Mucosa of descending colon (tissue), 3 donors: ENCODE results near the gene DGCR8. TPM values are rescaled to one million over a fixed set of nuclear protein-coding genes. Genes with fewer than 3 reads are reported as not detected.

Experiments used
- ATAC-seq: fragments of 200-7000 bp; cut with Tn5 transposase; one replicate; pipeline ENCODE4 v1.9.1; 2020; ENCODE audit warnings: mild to moderate bottlenecking, moderate library complexity
- DNase-seq, 3 donors: peaks; one replicate each; pipeline ENCODE4 v3.0.0-alpha.2; 2020
- H3K36me3 ChIP-seq: fragments of 200-600 bp; one replicate; pipeline ENCODE4 v1.8.0; 2021; ENCODE audit warnings: low read depth, mild to moderate bottlenecking
- H3K4me1 ChIP-seq: fragments of 200-600 bp; one replicate; pipeline ENCODE4 v1.8.0; 2021; ENCODE audit warnings: low read depth, mild to moderate bottlenecking
- H3K4me3 ChIP-seq: fragments of 200-600 bp; one replicate; pipeline ENCODE4 v1.8.0; 2021; ENCODE audit warnings: mild to moderate bottlenecking
- H3K9me3 ChIP-seq: fragments of 200-600 bp; one replicate; pipeline ENCODE4 v1.8.0; 2021; ENCODE audit warnings: mild to moderate bottlenecking
- intact Hi-C, 2 donors: fragments of 100-400 bp; cut with DNase I in 1 of 2; cut with micrococcal nuclease in 1 of 2; formaldehyde crosslinking; loops; one replicate each; pipeline versions ENCODE4 v1.11.0 to v1.11.1; 2022; cut with DNase I, micrococcal nuclease
- total RNA-seq, 3 donors: library from RNA; stranded (reverse); fragmentation: NEBNext Ultra II Directional in 2 of 3; extraction: Animal tissue kit (Norgen Biotek cat#: 25700) in 2 of 3; gene quantifications; one replicate each; pipeline versions ENCODE4 v1.2.1 to v1.2.4, GENCODE V29; 2021 to 2023
- TF ChIP-seq, protein P1 (sequence below): fragments of 200-600 bp; IDR thresholded peaks from one replicate; pipeline ENCODE4 v1.8.0; 2022; ENCODE audit warnings: antibody characterized with exemption, mild to moderate bottlenecking
- donor health status: DM: no; HTN: no; CAD: no; lungs with moderate emphysema.
- donor health status: DM: no; HTN: no; CAD: no.
- donor health status: DM: no; HTN: yes; CAD: no.

Gene DGCR8
- total RNA-seq, 3 donors from 2014 or later = 39.0 to 48.8 (median 48.4) TPM

DNA sequence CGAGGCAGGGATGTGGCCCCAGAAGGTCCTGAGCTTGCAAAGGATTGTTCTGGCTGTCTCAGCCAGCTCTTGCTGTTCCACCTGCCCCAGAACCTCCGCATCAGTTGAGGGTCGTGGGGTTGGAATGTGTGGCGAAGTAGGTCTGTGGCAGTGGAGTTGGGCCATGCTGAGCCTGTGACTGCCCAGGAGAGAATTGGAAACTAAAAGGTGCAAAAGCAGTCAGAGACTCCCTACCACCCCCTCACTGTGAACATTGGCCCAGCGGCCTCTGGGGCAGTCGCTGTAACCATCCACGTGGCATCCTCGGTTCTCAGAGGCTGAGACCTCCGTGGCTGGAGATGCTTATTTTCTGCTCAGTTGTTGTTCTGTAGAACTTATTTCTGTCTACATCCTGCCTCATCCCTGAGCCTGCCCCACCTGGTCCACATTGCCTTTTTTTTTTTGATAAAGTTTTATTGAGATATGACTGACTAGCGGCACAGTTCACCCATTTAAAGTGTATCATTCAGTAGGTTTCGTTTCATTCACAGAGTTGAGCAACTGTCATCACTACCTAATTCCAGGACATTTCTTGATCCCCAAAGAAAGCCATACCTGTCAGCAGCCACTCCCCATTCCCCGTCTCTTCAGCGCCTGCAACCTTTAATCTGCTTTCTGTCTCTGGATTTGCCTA lies 22.3 kb upstream of the DGCR8 start:
- H3K4me1 ChIP-seq = no peaks in the 10 kb centered on the region
- ATAC-seq (no peak), DNase-seq (no peak)
- no peak overlapping the region for H3K4me3 ChIP-seq
- H3K9me3 ChIP-seq = no peaks in the 10 kb centered on the region
- intact Hi-C loops = no loop called here
- peaks cover 4% of the 10 kb centered on the region for H3K36me3 ChIP-seq
- TF ChIP-seq, protein P1, sequence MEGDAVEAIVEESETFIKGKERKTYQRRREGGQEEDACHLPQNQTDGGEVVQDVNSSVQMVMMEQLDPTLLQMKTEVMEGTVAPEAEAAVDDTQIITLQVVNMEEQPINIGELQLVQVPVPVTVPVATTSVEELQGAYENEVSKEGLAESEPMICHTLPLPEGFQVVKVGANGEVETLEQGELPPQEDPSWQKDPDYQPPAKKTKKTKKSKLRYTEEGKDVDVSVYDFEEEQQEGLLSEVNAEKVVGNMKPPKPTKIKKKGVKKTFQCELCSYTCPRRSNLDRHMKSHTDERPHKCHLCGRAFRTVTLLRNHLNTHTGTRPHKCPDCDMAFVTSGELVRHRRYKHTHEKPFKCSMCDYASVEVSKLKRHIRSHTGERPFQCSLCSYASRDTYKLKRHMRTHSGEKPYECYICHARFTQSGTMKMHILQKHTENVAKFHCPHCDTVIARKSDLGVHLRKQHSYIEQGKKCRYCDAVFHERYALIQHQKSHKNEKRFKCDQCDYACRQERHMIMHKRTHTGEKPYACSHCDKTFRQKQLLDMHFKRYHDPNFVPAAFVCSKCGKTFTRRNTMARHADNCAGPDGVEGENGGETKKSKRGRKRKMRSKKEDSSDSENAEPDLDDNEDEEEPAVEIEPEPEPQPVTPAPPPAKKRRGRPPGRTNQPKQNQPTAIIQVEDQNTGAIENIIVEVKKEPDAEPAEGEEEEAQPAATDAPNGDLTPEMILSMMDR = no peak

DNA sequence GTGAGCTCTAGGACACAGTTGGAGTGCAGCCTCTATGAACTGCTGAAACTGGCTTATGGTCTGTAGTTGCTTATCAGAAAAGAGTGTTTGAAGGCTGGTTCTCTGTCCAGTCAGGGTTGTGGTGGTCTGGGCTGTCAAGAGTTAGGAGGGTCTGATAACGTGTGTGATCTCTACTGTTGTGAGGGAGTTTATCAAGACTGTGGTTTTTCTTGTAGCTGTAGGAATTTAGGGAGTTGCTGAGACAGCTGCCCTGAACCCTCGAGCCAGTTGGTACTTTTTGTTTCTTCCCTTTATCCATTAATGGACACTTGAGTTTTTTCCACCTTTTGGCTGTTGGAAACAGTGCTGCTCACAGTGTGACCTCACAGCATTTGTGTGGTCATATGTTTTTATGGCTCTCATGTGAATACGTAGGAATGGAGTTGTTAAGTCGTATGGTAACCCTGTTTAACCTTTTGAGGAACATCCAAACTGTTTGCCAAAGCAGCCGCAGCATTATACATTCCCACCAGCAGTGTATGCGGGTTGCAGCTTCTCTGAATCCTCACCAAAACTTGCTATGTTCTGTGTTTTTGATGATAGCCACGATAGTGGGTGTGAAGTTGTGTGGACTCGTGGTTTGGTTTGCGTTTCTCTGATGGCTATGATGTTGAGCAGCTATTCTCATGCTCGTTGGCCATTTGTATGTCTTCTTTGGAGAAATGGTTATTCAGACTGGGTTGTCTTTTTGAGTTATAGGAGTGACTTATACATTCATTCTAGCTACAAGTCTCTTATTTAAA lies 20.9 kb upstream of the DGCR8 start:
- no peak for DNase-seq
- intact Hi-C loops = no loop called here
- H3K4me1 ChIP-seq = no peaks in the 10 kb centered on the region
- TF ChIP-seq, protein P1 = no peak
- peaks cover 4% of the 10 kb centered on the region for H3K36me3 ChIP-seq
- H3K9me3 ChIP-seq = no peaks in the 10 kb centered on the region
- no peak for ATAC-seq
- H3K4me3 ChIP-seq = no peak overlapping the region

DNA sequence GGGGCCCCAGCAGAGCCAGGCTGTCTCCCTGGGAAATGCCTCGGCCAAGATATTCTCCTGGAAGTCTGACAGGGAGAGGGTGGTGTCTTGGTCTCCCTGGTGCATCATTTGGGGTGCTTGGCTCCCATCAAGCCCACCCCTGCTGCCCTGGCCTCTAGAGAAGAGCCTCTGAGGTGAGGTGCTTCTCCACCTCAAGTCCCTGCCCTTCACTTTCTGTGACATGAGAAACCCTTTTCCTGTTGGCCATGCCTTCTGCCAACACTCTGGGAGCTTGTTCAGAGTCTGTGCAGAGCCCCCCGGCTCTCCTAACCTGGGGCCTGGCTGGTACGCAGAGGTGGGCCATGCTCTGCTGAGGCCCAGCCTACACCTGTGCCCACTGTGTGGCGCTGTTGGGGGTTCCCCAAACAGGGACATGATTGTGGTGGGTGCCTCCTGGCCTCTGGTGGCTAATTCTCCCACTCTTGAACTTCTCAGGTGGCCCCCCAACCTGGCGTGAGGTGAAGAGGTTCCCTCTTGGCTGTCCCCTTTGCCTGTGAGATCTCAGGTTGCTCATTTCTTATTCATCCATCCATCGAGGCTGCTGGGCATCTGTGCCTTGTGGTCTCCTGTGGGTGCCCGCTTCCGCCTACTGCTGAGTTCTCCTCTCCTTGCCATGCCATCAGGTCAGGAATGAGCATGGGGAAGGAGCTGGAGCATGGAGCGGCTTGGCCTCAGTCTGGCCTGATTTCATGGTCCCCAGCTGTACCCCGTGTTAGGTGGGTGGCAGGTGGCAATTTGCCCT lies 19.2 kb upstream of the DGCR8 start:
- no peak for ATAC-seq
- intact Hi-C loops = no loop called here
- H3K36me3 ChIP-seq = peaks cover 4% of the 10 kb centered on the region

DNA sequence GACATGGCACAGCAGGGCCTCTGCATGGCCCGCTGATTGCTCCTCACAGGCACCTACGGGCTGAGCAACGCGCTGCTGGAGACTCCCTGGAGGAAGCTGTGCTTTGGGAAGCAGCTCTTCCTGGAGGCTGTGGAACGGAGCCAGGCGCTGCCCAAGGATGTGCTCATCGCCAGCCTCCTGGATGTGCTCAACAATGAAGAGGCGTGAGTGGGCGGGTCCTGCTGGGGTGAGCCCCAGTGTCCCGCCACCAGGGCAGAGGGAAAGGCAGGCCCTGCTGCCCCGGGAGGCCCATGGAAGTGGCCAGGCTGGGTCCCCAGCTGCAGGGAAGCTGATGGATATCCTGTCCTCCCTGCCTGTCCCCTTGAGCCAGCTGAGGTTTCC lies 18.6 kb upstream of the DGCR8 start:
- DNase-seq (no peak), ATAC-seq (no peak)

More for the DNA sequence above, 19.2 kb upstream of the DGCR8 start:
- no peaks in the 10 kb centered on the region for H3K4me1 ChIP-seq
- no peaks in the 10 kb centered on the region for H3K9me3 ChIP-seq
- TF ChIP-seq, protein P1 = no peak
- DNase-seq = no peak
- H3K4me3 ChIP-seq = no peak overlapping the region

DNA sequence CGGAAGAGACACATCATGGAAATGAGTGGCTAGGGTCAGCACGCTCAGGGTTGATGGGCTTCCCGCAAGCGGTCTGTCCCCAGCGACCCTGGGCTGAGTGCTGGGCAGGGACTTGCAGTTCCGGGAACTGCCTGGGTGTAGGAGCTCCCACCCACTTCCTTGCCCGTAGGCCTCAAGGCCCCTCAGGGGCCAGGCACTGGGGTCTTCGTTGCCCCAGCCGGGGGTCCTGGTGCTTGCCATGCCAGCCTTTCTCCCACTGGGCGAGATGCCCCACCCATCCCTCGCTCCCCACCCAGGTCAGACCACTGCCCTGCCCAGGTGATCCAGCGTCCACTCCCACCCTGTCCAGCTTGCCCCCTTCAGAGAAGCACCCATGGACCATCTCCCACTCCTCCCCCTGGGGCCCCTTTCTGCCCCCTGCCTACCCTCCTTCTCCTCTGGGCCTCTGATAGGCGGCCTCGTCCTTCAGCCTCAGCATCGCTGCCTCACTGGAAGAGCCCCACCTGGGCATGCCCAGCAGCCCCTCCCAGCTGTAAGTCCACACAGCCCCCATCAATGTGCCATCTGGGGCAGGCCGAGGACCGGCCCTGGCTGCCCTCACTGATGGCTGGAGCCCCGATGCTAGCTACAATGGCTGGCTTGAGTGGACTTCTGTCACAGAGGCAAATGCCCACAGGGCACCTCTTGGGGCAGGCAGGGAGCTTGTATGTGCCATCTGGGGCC lies 17.8 kb upstream of the DGCR8 start:
- no peaks in the 10 kb centered on the region for H3K36me3 ChIP-seq
- intact Hi-C loops = no loop called here
- TF ChIP-seq, protein P1 = no peak
- ATAC-seq (no peak), DNase-seq (no peak)
- no peaks in the 10 kb centered on the region for H3K4me1 ChIP-seq
- H3K4me3 ChIP-seq = no peak overlapping the region
- H3K9me3 ChIP-seq = no peaks in the 10 kb centered on the region

More for the DNA sequence above, 18.6 kb upstream of the DGCR8 start:
- no peak overlapping the region for H3K4me3 ChIP-seq
- H3K9me3 ChIP-seq = no peaks in the 10 kb centered on the region
- H3K36me3 ChIP-seq = no peaks in the 10 kb centered on the region
- H3K4me1 ChIP-seq = no peaks in the 10 kb centered on the region
- TF ChIP-seq, protein P1 = no peak
- intact Hi-C loops = no loop called here
